Osteoblast (primary cell): ENCODE measurements around the gene SLC4A9. TPM values are rescaled to one million over a fixed set of nuclear protein-coding genes. Genes with fewer than 3 reads are reported as not detected.

Source experiments
- DNase-seq: peaks from one replicate; pipeline ENCODE4 v3.0.0; 2011; ENCODE audit warnings: low spot score, mixed read lengths; ENCODE audit not compliant: insufficient read length; ENCODE audit errors: missing footprints
- H2AFZ ChIP-seq: 2 replicates; pipeline ENCODE4 v1.6.0; 2011; ENCODE audit warnings: mild to moderate bottlenecking, low read length
- H3K27ac ChIP-seq: 2 replicates; pipeline ENCODE4 v1.5.1; 2011; ENCODE audit warnings: mild to moderate bottlenecking, low read depth, low read length, moderate library complexity
- H3K27me3 ChIP-seq: 2 replicates; pipeline ENCODE4 v1.6.0; 2012; ENCODE audit warnings: mild to moderate bottlenecking, control low read depth, inconsistent platforms, low read length, moderate library complexity; ENCODE audit not compliant: insufficient read depth
- H3K36me3 ChIP-seq: 2 replicates; pipeline ENCODE4 v1.5.1; 2011; ENCODE audit warnings: mild to moderate bottlenecking, low read length, control low read depth, moderate library complexity; ENCODE audit not compliant: insufficient read depth
- H3K4me1 ChIP-seq: 2 replicates; pipeline ENCODE4 v1.5.1; 2011; ENCODE audit warnings: mild to moderate bottlenecking, low read length, control low read depth, moderate library complexity; ENCODE audit not compliant: insufficient read depth
- H3K4me2 ChIP-seq: 2 replicates; pipeline ENCODE4 v1.6.0; 2011; ENCODE audit warnings: mild to moderate bottlenecking, low read length; ENCODE audit not compliant: insufficient read depth
- H3K4me3 ChIP-seq: fragments of 200-600 bp; sonication (generic); 3 replicates; pipeline ENCODE4 v1.5.1; 2012; ENCODE audit warnings: mild to moderate bottlenecking, low read length, inconsistent platforms; ENCODE audit not compliant: insufficient read depth
- H3K79me2 ChIP-seq: 2 replicates; pipeline ENCODE4 v1.6.0; 2012; ENCODE audit warnings: mild to moderate bottlenecking, low read length, control low read depth, inconsistent platforms; ENCODE audit not compliant: insufficient read depth
- H3K9me3 ChIP-seq: 2 replicates; pipeline ENCODE4 v1.5.1; 2011; ENCODE audit warnings: low read depth, low read length, control low read depth
- H4K20me1 ChIP-seq: 2 replicates; pipeline ENCODE4 v1.6.0; 2012; ENCODE audit warnings: mild to moderate bottlenecking, low read length, control low read depth; ENCODE audit not compliant: insufficient read depth
- CTCF ChIP-seq: IDR thresholded peaks from 2 replicates; pipeline ENCODE4 v1.5.1; 2011; ENCODE audit warnings: mild to moderate bottlenecking, low read depth, low read length, moderate library complexity; ENCODE audit errors: extremely low read depth
- total RNA-seq: library from RNA; depleted of rRNA; stranded (reverse); fragments of >200 nt; gene quantifications from 2 replicates; pipeline ENCODE4 v1.2.3, GENCODE V29; 2012

The SLC4A9 gene
- total RNA-seq, 1 donor, result not detected

GRCh38 chr5:140348104-140348503 is 11.9 kb upstream of the SLC4A9 start:
- Histone ChIP-seq H3K4me3 (no peak overlapping the region), H3K9me3 (no peaks in the 10 kb centered on the region)
- no peak for TF ChIP-seq CTCF

DNA sequence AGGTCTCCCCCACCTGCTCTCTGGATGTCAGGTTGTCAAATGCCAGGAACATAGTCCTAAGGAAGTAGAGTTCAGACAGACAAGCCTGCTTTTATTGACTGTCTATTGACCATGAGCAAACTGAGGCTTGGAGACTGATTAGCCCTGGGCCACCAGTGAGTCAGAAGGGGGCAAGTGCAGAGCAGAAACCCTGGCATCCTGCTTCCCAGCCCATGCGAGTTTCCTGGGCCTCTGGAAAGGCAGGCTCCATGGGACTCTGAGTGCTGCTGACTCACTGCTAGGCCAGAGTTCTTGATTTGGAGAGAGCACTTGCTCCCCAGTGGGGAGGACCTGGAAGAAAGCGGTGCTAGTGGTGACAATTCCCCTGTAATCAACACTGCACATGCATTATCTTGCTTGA is 10.8 kb upstream of the SLC4A9 start:
- Histone ChIP-seq H3K79me2 (peaks cover 20% of the 10 kb centered on the region), H3K9me3 (no peaks in the 10 kb centered on the region), H3K27ac (no peak overlapping the region), H3K27me3 (no peaks in the 10 kb centered on the region), H3K4me1 (peaks cover 28% of the 10 kb centered on the region), H2AFZ (peak overlapping the region; percentile 41), H4K20me1 (peaks cover 4% of the 10 kb centered on the region), H3K36me3 (no peaks in the 10 kb centered on the region), H3K4me2 (no peak overlapping the region), H3K4me3 (no peak overlapping the region)
- DNase-seq, result peak; percentile 85
- no peak for TF ChIP-seq CTCF

More at GRCh38 chr5:140348104-140348503, 11.9 kb upstream of the SLC4A9 start:
- Histone ChIP-seq H3K79me2 (peaks cover 28% of the 10 kb centered on the region), H3K27ac (no peak overlapping the region), H3K27me3 (no peaks in the 10 kb centered on the region), H3K4me1 (peaks cover 28% of the 10 kb centered on the region), H4K20me1 (peaks cover 4% of the 10 kb centered on the region), H2AFZ (no peak overlapping the region), H3K36me3 (no peaks in the 10 kb centered on the region), H3K4me2 (no peak overlapping the region)
- peak; percentile 35 for DNase-seq

- Histone ChIP-seq H3K36me3 (no peaks in the 10 kb centered on the region), H3K79me2 (no peaks in the 10 kb centered on the region), H3K27ac (no peak overlapping the region), H3K27me3 (no peaks in the 10 kb centered on the region), H3K4me2 (no peak overlapping the region), H3K4me1 (peaks cover 11% of the 10 kb centered on the region), H2AFZ (no peak overlapping the region), H4K20me1 (no peaks in the 10 kb centered on the region), H3K4me3 (no peak overlapping the region), H3K9me3 (no peaks in the 10 kb centered on the region)
- DNase-seq, result peak; percentile 88
- TF ChIP-seq CTCF, result peak; percentile 87
These were observed 8.2 kb upstream of the SLC4A9 start for GRCh38 chr5:140351609-140352334.

DNA sequence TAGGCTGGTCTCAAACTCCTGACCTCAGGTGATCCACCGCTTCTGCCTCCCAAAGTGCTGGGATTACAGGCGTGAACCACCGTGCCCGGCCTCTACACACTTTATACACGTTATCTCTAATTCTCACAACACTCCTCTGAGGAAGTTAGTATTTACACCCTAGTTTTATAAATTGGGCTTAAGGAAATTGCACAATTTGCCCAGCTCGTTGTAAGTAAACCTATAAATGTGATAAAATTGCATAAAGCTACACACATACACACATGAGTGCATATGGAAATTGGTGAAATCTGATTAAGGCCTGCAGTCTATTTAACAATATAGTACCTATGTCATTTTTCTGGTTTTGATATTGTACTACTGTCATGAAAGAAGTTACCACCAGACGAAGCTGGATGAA is 4.4 kb upstream of the SLC4A9 start:
- no peak overlapping the region for H3K4me2 ChIP-seq
- no peak overlapping the region for H3K4me3 ChIP-seq
- peaks cover 8% of the 10 kb centered on the region for H3K4me1 ChIP-seq
- TF ChIP-seq CTCF, result no peak
- no peaks in the 10 kb centered on the region for H3K9me3 ChIP-seq
- no peaks in the 10 kb centered on the region for H3K79me2 ChIP-seq
- DNase-seq, result no peak
- no peak overlapping the region for H3K27ac ChIP-seq
- no peak overlapping the region for H2AFZ ChIP-seq
- no peaks in the 10 kb centered on the region for H4K20me1 ChIP-seq
- H3K36me3 ChIP-seq, result no peaks in the 10 kb centered on the region
- H3K27me3 ChIP-seq, result no peaks in the 10 kb centered on the region
